ENCODE data around the gene KIAA1755.

DNA sequence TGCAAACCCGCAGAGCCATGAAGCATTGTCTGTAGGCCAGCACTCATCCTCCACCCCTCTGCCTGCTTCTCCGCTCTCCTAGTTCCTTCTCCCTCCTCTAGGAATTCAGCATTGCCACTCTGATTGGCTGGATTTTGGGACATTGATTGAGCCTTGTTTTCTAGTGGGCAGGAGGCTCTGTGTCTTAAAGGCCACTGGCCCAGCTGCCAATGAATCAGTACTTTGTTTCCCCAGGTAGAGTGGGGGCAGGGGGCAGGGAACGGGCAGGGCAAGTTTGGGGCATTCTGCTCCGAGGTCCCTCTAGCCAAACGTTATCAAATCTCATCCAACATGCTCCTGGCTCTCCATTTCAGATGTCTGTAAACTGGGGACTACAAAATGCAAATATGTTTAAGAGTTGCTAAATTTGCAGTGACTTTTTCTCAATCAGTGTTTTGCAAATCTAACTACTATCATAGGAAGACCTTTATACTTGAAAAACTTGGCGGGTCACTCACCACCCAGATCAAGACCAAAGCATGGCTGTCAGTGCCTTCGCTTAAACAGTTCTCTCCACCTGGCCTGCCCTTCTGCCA is 33.0 kb upstream of the KIAA1755 start:
- TF ChIP-seq, protein P1, sequence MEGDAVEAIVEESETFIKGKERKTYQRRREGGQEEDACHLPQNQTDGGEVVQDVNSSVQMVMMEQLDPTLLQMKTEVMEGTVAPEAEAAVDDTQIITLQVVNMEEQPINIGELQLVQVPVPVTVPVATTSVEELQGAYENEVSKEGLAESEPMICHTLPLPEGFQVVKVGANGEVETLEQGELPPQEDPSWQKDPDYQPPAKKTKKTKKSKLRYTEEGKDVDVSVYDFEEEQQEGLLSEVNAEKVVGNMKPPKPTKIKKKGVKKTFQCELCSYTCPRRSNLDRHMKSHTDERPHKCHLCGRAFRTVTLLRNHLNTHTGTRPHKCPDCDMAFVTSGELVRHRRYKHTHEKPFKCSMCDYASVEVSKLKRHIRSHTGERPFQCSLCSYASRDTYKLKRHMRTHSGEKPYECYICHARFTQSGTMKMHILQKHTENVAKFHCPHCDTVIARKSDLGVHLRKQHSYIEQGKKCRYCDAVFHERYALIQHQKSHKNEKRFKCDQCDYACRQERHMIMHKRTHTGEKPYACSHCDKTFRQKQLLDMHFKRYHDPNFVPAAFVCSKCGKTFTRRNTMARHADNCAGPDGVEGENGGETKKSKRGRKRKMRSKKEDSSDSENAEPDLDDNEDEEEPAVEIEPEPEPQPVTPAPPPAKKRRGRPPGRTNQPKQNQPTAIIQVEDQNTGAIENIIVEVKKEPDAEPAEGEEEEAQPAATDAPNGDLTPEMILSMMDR (IDR thresholded peaks at IDR 0.05; ENCODE audit: insufficient read depth, low read depth, low read length) = no peak
- TF ChIP-seq EZH2 (IDR thresholded peaks at IDR 0.05; ENCODE audit: insufficient read depth, low read length) = no peak

Measured in astrocyte (in vitro differentiated cells and primary cell).